Activated CD4-positive, alpha-beta T cell treated with anti-CD3 and anti-CD28 coated beads, Interleukin-2, amount 10 ng/mL, durations not matched to agents 24 days and 14 days (primary cell): ENCODE measurements around the gene TRIM8. TPM values are rescaled to one million over a fixed set of nuclear protein-coding genes. Genes with fewer than 3 reads are reported as not detected.

Experiments used
- DNase-seq: peaks from one replicate; pipeline ENCODE4 v3.0.0; 2022
- H3K27ac Mint-ChIP-seq: one replicate; pipeline ENCODE4 v1.8.0; 2022; ENCODE audit warnings: mild to moderate bottlenecking, mixed read lengths
- H3K27me3 Mint-ChIP-seq: one replicate; pipeline ENCODE4 v1.8.0; 2022; ENCODE audit warnings: mixed read lengths
- H3K36me3 Mint-ChIP-seq: one replicate; pipeline ENCODE4 v1.8.0; 2022; ENCODE audit warnings: low read depth, mild to moderate bottlenecking, mixed read lengths
- H3K4me1 Mint-ChIP-seq: one replicate; pipeline ENCODE4 v1.8.0; 2021; ENCODE audit warnings: mixed read lengths
- H3K4me3 Mint-ChIP-seq: one replicate; pipeline ENCODE4 v1.8.0; 2022; ENCODE audit warnings: mild to moderate bottlenecking, moderate library complexity, mixed read lengths
- H3K9me3 Mint-ChIP-seq: one replicate; pipeline ENCODE4 v1.8.0; 2021; ENCODE audit warnings: mixed read lengths
- intact Hi-C: fragments of 100-400 bp; cut with micrococcal nuclease; formaldehyde crosslinking; loops from one replicate; pipeline ENCODE4 v1.15.1; 2023
- total RNA-seq: library from RNA; stranded (reverse); gene quantifications from 2 replicates; pipeline ENCODE4 v1.2.3, GENCODE V29; 2022

The TRIM8 gene
- total RNA-seq, 1 donor from 2014 or later, result 85.5 TPM

DNA sequence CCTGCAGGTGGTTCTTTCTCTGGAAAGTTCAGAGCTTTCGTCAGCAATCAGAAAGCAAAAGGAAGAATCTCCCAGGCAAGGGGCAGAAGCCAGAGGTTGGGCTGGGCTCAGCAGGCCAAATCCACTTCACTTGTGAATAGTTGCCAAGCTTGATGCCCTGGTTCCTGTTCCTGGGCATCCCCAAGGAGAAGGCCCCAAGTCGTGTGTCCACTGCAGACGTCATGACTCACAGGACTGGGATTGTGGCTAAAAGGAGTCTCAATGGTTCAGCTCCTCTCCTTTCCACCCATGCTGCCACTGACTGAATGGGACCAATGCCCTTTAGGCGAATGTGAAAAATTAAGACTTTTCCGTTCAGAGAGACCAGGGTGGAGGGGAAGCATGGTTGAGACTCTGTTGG, 38.6 kb upstream of the TRIM8 start:
- H3K4me3 Mint-ChIP-seq, result no peak overlapping the region
- H3K36me3 Mint-ChIP-seq, result peaks cover 13% of the 10 kb centered on the region
- no peaks in the 10 kb centered on the region for H3K27me3 Mint-ChIP-seq
- no peak for DNase-seq
- peaks cover 6% of the 10 kb centered on the region for H3K4me1 Mint-ChIP-seq
- no peaks in the 10 kb centered on the region for H3K9me3 Mint-ChIP-seq
- H3K27ac Mint-ChIP-seq, result no peak overlapping the region
- intact Hi-C loops, result no loop called here

DNA sequence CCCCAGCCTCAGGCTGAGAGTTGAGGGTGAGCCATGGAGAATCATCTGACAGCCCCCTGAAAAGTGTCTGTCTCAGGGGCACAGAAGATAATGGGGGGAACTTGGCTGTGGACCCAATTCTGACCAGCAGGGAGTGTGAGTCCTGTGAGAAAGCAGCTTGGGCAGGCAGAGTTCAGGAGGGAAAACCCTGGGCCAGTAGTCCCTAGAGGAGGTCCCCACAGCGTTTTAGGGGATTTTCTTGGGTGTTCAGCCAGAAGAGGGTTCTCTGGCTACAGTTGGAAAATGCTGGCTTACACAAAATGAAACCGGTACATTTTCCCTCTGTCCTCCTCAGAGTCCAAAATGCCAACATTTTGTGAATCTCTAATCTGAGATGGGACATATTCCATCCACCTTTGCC, 35.8 kb upstream of the TRIM8 start:
- no peaks in the 10 kb centered on the region for H3K27me3 Mint-ChIP-seq
- no peak overlapping the region for H3K4me3 Mint-ChIP-seq
- peaks cover 19% of the 10 kb centered on the region for H3K4me1 Mint-ChIP-seq

DNA sequence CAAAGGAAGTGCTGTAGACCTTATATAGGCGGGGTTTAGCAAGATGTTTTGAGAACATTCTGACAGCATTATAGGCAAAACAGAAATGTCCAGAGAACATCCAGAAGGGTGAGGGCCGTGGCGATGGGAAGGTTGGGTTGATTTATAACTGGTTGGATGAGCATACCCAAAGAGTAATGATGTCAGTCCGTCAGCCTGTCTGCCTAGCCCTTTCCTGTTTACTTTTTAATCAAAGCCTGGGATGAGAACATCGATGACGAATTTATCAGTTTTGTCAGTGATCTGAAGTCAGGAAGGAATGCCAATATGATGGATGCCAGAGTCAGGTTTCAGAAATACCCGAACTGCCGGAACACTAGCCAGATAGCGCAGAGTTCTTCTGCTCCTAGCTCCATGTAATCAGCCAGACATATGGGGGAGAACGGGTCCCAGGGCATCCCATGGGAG, 33.8 kb upstream of the TRIM8 start:
- no peak overlapping the region for H3K27ac Mint-ChIP-seq
- intact Hi-C loops, result no loop called here
- H3K9me3 Mint-ChIP-seq, result no peaks in the 10 kb centered on the region
- peaks cover 8% of the 10 kb centered on the region for H3K36me3 Mint-ChIP-seq
- no peaks in the 10 kb centered on the region for H3K27me3 Mint-ChIP-seq
- peaks cover 15% of the 10 kb centered on the region for H3K4me1 Mint-ChIP-seq
- no peak overlapping the region for H3K4me3 Mint-ChIP-seq
- no peak for DNase-seq

More for the DNA sequence above, 35.8 kb upstream of the TRIM8 start:
- no peak for DNase-seq
- intact Hi-C loops, result no loop called here
- no peak overlapping the region for H3K27ac Mint-ChIP-seq
- no peaks in the 10 kb centered on the region for H3K9me3 Mint-ChIP-seq
- peaks cover 15% of the 10 kb centered on the region for H3K36me3 Mint-ChIP-seq

GRCh38 chr10:102611514-102612087, 32.7 kb upstream of the TRIM8 start:
- intact Hi-C loops, result no loop called here
- Mint-ChIP-seq H3K27ac (no peak overlapping the region), H3K27me3 (no peaks in the 10 kb centered on the region)

GRCh38 chr10:102612964-102613275, 31.4 kb upstream of the TRIM8 start:
- Mint-ChIP-seq H3K27me3 (no peaks in the 10 kb centered on the region), H3K4me1 (peaks cover 20% of the 10 kb centered on the region), H3K9me3 (no peaks in the 10 kb centered on the region), H3K27ac (peak overlapping the region; percentile 87), H3K4me3 (peak overlapping the region; percentile 27), H3K36me3 (peaks cover 6% of the 10 kb centered on the region)
- DNase-seq, result peak; percentile 74
- intact Hi-C loops, result no loop called here

More at GRCh38 chr10:102611514-102612087, 32.7 kb upstream of the TRIM8 start:
- no peak overlapping the region for H3K4me3 Mint-ChIP-seq
- DNase-seq, result no peak
- peaks cover 18% of the 10 kb centered on the region for H3K4me1 Mint-ChIP-seq
- H3K36me3 Mint-ChIP-seq, result peaks cover 5% of the 10 kb centered on the region
- no peaks in the 10 kb centered on the region for H3K9me3 Mint-ChIP-seq

- Mint-ChIP-seq H3K4me1 (peaks cover 20% of the 10 kb centered on the region), H3K27me3 (no peaks in the 10 kb centered on the region), H3K4me3 (peak overlapping the region; percentile 27), H3K9me3 (no peaks in the 10 kb centered on the region), H3K36me3 (peaks cover 6% of the 10 kb centered on the region), H3K27ac (peak overlapping the region; percentile 87)
- intact Hi-C loops, result no loop called here
- DNase-seq, result no peak
Measured at GRCh38 chr10:102613286-102613685, 31.0 kb upstream of the TRIM8 start.

DNA sequence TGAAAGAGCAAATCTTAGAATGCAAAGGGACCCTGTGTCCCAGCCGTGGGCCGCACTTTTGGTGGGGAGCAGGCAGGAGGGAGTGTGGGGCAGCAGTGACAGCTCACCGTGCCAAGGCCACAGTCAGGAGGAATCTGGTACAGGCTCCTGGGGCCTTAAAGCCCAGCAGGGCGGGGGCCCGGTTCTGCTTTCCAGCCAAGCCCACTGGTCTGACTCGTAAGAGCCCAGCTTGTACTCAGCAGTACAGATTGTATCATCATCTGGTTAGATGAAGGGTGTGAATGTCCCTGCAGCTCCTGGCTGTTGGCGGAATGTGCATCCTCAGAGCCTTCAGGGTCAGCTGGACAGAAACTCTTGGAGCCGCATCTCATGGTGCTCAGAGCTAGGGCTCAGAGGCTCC, 30.5 kb upstream of the TRIM8 start:
- Mint-ChIP-seq H3K4me3 (no peak overlapping the region), H3K4me1 (peaks cover 20% of the 10 kb centered on the region), H3K36me3 (peaks cover 6% of the 10 kb centered on the region), H3K27me3 (no peaks in the 10 kb centered on the region), H3K9me3 (no peaks in the 10 kb centered on the region), H3K27ac (no peak overlapping the region)
- no peak for DNase-seq
- intact Hi-C loops, result no loop called here

- Mint-ChIP-seq H3K27ac (no peak overlapping the region), H3K36me3 (peaks cover 6% of the 10 kb centered on the region), H3K27me3 (no peaks in the 10 kb centered on the region), H3K9me3 (no peaks in the 10 kb centered on the region), H3K4me1 (peaks cover 20% of the 10 kb centered on the region), H3K4me3 (no peak overlapping the region)
- intact Hi-C loops, result no loop called here
- no peak for DNase-seq
Measured at GRCh38 chr10:102614888-102615287, 29.4 kb upstream of the TRIM8 start.

GRCh38 chr10:102615361-102615760, 28.9 kb upstream of the TRIM8 start:
- DNase-seq, result no peak
- H3K27ac Mint-ChIP-seq, result no peak overlapping the region
- H3K36me3 Mint-ChIP-seq, result peaks cover 6% of the 10 kb centered on the region
- H3K4me1 Mint-ChIP-seq, result peaks cover 20% of the 10 kb centered on the region
- no peaks in the 10 kb centered on the region for H3K27me3 Mint-ChIP-seq
- intact Hi-C loops, result no loop called here
- H3K4me3 Mint-ChIP-seq, result no peak overlapping the region
- no peaks in the 10 kb centered on the region for H3K9me3 Mint-ChIP-seq

DNA sequence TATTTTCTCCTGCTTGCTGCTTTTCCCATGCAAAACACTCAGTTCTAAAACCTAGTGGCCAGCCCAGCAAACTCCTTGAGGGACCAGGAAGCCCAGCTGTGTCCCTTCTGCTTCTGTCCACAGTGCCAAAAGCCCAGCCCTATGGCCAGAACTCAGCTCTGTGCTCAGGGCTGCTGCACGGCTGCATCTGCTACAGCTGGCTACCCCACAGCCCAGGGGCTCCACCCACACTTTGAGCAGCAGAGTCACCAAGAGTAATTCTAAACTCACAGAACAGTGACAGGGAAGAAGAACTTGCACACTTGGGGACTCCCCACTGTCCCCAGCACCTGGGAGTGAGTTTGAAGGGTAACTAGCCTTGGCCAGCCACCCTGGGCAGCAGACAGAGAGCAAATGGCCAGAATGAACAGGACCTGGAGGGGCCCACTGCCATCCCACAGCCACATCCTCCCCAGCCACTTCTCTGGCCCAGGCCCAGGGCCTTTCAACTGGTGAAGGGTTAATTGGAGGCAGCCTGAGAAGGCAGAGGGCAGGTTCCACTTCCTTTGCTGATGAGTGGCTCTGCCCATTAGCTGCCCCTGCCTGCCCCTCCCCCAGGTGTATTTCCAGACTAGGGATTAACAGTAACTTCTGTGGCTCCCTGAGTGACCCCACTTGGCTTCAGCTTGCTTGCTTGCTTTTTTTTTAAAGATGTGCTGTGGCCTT, 28.1 kb upstream of the TRIM8 start:
- H3K4me3 Mint-ChIP-seq, result no peak overlapping the region
- no peak for DNase-seq
- H3K27me3 Mint-ChIP-seq, result no peaks in the 10 kb centered on the region
- H3K4me1 Mint-ChIP-seq, result peaks cover 18% of the 10 kb centered on the region
- H3K36me3 Mint-ChIP-seq, result peaks cover 6% of the 10 kb centered on the region
- H3K9me3 Mint-ChIP-seq, result no peaks in the 10 kb centered on the region
- intact Hi-C loops, result no loop called here
- H3K27ac Mint-ChIP-seq, result peak overlapping the region; percentile 13

GRCh38 chr10:102617041-102617440, 27.2 kb upstream of the TRIM8 start:
- peaks cover 13% of the 10 kb centered on the region for H3K4me1 Mint-ChIP-seq
- no peaks in the 10 kb centered on the region for H3K27me3 Mint-ChIP-seq
- H3K27ac Mint-ChIP-seq, result no peak overlapping the region
- H3K4me3 Mint-ChIP-seq, result no peak overlapping the region
- no peaks in the 10 kb centered on the region for H3K9me3 Mint-ChIP-seq
- intact Hi-C loops, result no loop called here
- peaks cover 6% of the 10 kb centered on the region for H3K36me3 Mint-ChIP-seq
- DNase-seq, result no peak

- H3K9me3 Mint-ChIP-seq, result no peaks in the 10 kb centered on the region
- H3K27me3 Mint-ChIP-seq, result no peaks in the 10 kb centered on the region
- H3K27ac Mint-ChIP-seq, result no peak overlapping the region
- no peak overlapping the region for H3K4me3 Mint-ChIP-seq
- no peak for DNase-seq
- intact Hi-C loops, result no loop called here
- peaks cover 8% of the 10 kb centered on the region for H3K4me1 Mint-ChIP-seq
- H3K36me3 Mint-ChIP-seq, result peaks cover 6% of the 10 kb centered on the region
Measured at GRCh38 chr10:102617816-102618215, 26.5 kb upstream of the TRIM8 start.

DNA sequence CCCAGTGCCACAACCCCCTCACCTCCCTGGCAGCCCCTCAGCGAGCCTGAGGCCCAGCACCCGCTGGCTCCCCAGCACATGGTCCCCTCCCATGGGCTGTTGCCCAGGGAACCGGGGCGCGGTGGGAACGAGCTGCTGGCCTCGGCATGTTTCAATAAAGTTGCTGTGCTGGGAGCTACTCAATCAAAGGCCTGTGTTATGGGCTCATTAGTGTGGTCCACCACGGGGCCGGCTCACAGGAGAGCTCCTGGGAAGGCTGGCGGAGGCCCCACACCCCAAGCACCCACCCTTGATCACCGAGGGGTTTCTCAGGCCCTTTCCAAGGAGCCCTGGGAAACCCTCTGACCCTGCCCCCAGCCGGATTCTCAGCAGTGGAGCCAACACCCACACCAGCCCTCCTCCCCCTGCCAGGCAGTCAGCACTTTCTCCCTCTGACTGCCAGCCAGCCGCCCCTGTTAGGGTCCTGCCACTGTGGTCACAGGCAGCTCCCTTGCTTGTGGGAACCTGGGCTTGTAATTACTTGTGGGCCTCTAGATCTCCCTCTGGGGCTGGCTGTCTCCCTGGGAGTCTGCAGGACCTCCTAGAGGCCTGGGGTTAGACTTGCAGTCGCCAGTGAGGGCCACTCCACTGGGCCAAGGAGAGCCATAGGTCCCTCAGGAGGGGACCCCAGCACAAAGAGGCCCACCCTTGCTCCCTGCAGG, 24.8 kb upstream of the TRIM8 start:
- no peak overlapping the region for H3K27ac Mint-ChIP-seq
- H3K9me3 Mint-ChIP-seq, result no peaks in the 10 kb centered on the region
- intact Hi-C loops, result no loop called here
- no peak for DNase-seq
- no peaks in the 10 kb centered on the region for H3K27me3 Mint-ChIP-seq
- H3K4me3 Mint-ChIP-seq, result no peak overlapping the region
- peaks cover 5% of the 10 kb centered on the region for H3K4me1 Mint-ChIP-seq
- peaks cover 4% of the 10 kb centered on the region for H3K36me3 Mint-ChIP-seq

GRCh38 chr10:102620138-102620590, 24.1 kb upstream of the TRIM8 start:
- no peak for DNase-seq
- H3K9me3 Mint-ChIP-seq, result no peaks in the 10 kb centered on the region
- no peaks in the 10 kb centered on the region for H3K27me3 Mint-ChIP-seq
- intact Hi-C loops, result no loop called here
- H3K4me3 Mint-ChIP-seq, result no peak overlapping the region
- H3K27ac Mint-ChIP-seq, result no peak overlapping the region
- H3K4me1 Mint-ChIP-seq, result peaks cover 5% of the 10 kb centered on the region
- peaks cover 4% of the 10 kb centered on the region for H3K36me3 Mint-ChIP-seq
